ENCODE results near the gene CA9. TPM values are rescaled to one million over a fixed set of nuclear protein-coding genes. Genes with fewer than 3 reads are reported as not detected.

The CA9 gene
- total RNA-seq, 1 experiment from 2014 or later: not detected

DNA sequence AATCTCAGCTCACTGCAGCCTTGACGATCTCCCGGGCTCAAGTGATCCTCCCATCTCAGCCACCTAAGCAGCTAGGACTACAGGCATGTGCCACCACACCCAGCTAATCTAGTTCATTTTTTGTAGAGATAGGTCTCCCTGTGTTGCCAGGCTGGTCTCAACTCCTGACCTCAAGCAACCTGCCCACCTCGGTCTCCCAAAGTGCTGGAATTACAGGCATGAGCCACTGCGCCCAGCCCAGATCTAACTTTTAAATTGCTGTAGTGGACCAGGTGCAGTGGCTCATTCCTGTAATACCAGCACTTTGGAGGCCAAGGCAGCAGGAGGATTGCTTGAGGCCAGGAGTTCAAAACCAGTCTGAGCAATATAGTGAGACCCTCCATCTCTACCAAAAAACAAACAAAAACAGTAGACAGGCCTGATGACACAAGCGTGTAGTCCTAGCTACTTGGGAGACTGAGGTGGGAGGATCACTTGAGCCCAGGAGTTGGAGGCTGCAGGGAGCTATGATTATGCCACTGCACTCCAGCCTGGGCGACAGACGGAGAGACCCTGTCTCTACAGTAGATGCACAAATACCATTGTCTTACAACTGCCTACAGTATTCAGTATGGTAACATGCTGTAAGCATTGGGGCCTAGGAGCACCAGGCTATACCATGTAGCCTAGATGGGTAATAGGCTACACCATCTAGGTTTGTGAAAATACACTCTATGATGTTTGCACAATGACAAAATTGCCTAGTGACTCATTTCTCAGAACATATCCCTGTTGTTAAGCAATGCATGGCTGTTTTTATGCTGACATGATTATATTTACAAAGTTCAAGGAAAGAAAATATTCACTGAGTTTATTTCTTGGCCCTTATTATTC, 21.5 kb upstream of the CA9 start:
- no peak for DNase-seq (ENCODE audit: low spot score)

DNA sequence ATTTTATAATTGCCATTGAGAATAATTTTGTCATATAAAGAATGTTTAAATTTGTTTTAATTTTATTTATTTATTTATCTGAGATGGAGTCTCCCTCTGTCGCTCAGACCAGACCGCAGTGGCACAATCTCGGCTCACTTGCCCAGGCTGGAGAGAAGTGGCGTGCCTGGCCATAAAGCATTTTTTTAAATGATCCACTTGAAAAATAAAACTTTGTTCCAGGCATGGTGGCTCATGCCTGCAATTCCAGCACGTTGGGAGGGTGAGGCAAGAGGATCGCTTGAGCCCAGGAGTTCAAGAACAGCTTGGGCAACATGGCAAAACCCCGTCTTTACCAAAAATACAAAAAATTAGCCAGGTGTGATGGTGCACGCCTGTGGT, 20.9 kb upstream of the CA9 start:
- no peak for DNase-seq (ENCODE audit: low spot score)

DNA sequence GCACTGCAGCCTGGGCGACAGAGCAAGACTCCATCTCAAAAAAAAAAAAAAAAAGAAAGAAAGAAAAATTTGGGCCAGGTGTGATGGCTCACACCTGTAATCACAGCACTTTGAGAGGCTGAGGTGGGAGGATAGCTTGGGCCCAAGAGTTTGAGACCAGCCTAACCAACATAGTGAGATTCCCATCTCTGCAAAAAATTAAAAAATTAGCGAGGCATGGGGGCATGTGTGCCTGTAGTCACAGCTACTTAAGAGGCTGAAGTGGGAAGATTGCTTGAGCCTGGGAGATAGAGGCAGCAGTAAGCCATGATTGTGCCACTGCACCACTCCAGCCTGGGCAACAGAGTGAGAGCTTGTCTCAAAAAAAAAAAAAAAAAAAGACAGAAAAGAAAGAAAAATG, 20.1 kb upstream of the CA9 start:
- DNase-seq (ENCODE audit: low spot score): no peak

GRCh38 chr9:35656348-35656747, 17.4 kb upstream of the CA9 start:
- DNase-seq (ENCODE audit: low spot score): no peak

DNA sequence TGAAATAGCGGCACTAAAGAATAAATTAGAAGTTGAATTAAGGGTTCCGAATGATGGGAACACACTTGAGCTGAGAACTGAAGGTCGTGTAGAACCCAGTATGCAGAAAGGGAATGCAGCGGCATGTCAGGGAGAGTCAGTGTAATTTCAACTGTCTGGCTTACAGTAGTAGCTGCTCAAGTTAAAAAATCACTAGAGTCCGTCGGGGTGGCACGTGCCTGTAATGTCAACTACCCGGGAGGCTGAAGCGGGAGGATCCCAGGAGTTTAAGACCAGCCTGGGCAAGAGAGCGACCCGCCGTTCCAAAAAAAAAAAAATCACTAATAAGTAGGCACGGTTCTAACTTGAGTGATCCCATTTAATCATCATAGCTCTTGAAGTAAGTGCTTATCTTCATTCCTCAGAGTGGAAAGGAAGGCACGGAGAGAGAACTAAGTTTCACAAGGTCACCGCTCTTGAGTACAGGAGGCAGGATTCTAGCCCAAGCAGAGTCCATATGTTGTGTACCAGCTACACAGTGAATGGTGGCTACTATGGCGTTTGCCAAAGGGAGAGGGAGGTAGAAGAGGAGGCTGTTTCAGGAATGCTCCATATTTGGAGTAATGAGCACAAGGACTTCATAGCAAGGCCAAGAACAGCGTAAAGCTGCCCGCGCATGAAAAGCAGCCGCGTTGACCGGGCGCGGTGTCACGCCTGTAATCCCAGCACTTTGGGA, 16.7 kb upstream of the CA9 start:
- DNase-seq (ENCODE audit: low spot score): peak; percentile 45

GRCh38 chr9:35657546-35658136, 16.1 kb upstream of the CA9 start, which contains the start of gene RMRP:
Gene RMRP (minus strand): TSS chr9:35658019.
- DNase-seq (ENCODE audit: low spot score): peak; percentile 96

DNA sequence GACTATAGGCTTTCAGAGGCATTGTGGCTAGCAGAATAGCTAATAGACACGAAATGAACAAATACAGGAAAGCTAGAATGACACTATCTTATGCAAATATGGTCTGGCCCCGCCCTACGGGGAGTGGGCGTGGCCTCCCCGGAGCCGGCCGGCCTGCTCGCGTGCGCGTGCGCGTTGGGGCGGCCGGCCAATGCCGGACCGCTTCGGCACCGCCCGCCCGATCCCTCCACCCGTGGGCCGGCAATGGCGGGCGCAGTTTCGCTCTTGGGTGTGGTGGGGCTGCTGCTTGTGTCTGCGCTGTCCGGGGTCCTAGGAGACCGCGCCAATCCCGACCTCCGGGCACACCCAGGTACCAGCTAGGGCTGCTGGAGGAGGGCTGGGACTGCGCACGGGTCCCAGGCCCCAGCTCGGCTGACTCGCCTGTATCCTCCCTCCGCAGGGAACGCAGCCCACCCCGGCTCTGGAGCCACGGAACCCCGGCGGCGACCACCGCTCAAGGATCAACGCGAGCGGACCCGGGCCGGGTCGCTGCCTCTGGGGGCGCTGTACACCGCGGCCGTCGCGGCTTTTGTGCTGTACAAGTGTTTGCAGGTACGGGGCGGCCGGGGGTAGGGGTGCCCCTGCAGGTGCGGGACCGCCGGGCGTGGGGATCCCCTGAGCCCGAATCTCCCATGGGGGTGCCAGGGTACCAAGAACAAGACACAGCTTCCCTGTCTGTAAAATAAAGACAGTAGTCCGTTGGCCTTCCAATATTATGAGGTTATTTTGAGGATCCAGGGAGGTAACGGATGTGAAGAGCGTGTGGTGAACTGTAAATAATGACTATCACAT, 15.4 kb upstream of the CA9 start, which contains the start of gene CCDC107:
Gene CCDC107 (plus strand): TSS at position 156 of the 831 bp plus-strand sequence. CDS start 88 bp downstream, at position 244.
- peak; percentile 63 for DNase-seq (ENCODE audit: low spot score)

- no peak for DNase-seq (ENCODE audit: low spot score)
Measured at GRCh38 chr9:35658968-35659220, 14.8 kb upstream of the CA9 start.

GRCh38 chr9:35659340-35659739, 14.4 kb upstream of the CA9 start:
- DNase-seq (ENCODE audit: low spot score): peak; percentile 74

DNA sequence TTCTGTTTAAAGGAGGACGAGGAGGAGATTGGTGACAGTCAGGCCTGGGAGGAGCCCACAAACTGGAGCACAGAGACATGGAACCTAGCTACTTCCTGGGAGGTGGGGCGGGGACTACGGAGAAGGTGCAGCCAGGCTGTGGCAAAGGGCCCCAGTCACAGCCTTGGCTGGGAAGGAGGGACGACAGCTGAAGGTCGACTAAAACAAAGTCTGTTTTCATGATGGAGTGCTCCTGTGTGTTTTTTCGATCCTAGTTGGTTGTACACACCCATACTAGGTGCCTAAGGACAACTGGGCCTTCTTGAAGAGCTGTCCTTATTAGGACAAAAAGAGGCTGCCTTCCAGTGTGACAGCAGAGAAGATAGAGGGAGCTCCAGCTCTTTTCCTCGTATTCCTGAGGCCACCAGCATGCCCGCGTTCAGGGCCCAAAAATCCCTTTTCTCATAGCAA, 12.7 kb upstream of the CA9 start:
- peak; percentile 32 for DNase-seq (ENCODE audit: low spot score)

GRCh38 chr9:35661756-35662350, 11.9 kb upstream of the CA9 start:
- DNase-seq (ENCODE audit: low spot score): no peak

DNA sequence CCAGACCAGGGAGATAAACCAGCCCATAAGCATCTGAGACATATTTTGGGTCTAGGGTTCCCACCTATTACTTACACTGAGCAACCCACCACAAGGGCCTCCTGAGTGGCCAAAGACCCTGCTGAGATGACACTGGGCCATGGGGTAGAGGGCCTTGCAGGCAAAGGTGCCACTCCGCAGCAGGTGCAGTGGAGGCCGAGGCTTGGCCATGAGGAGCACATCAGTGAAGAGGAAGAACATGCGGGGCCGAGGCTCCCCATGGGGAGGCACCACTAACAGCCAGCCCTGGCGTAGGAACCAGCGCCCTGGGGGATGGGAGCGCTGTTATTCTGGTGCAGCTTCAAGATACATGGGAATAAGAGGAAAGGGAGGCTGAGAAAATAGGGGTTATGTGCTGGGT, 11.3 kb upstream of the CA9 start:
- no peak for DNase-seq (ENCODE audit: low spot score)

- DNase-seq (ENCODE audit: low spot score): peak; percentile 69
Measured at GRCh38 chr9:35664531-35665470, 8.9 kb upstream of the CA9 start, which contains the start of gene ARHGEF39. Gene ARHGEF39 (minus strand): TSS chr9:35665195. CDS start chr9:35665169, 26 bp downstream.

GRCh38 chr9:35665471-35665818, 8.3 kb upstream of the CA9 start:
- DNase-seq (ENCODE audit: low spot score): no peak

DNA sequence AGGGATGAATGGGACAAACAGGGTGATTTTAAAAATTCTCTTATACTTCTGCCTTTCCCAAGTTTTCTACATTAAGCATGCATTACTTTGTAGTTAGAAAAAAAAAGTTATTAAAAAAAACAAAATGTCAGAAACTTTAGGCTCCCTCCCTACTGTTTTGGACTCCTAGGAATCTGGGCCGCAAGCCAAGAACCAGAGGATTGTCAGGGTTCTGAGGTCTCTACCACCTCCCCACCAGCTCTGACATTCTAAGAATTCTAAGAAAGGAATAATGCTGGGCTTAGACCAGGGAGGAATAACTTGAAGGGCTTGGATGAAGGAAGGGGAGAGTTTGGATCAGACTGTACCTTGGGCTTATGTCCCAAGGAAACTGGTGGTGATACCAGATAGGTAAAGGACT, 7.7 kb upstream of the CA9 start:
- DNase-seq (ENCODE audit: low spot score): no peak

DNA sequence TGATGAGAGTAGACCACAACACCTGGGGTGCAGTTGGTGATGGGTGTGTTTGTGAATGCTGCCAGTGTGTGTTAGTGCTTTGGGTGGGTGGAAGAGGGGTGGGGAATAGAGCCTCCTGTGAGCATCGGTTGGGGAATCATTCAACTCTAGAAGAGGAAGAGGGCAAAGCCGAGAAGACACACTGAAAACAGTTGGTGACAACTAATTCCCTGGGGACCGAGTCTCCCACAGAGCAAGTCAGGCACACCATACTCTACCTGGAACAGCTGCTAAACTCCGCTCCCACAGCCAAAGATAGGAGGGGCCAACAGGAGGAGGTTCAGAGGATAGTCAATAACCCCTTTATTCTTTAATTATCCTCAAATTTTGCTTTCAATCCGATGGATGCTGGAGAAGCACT, 7.2 kb upstream of the CA9 start:
- DNase-seq (ENCODE audit: low spot score): no peak

DNA sequence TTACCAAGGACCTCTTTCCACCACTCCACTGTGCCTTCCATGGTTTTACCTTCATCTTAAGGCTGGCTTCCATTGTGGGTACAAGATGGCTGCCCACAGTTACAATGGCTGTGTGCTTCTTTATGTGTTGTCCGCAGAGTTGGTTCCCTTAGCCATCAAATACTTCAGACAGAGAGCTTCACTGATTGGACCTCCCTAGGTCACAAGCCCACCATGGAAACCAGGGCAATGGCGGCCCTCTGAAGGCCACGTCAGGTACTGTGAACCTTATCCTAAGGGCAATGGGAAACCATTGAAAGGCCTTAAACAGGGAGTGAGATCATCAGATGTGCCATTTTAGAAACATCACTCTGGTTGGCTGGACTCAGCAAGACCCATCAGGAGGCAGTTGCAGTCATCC, 5.8 kb upstream of the CA9 start:
- no peak for DNase-seq (ENCODE audit: low spot score)

DNA sequence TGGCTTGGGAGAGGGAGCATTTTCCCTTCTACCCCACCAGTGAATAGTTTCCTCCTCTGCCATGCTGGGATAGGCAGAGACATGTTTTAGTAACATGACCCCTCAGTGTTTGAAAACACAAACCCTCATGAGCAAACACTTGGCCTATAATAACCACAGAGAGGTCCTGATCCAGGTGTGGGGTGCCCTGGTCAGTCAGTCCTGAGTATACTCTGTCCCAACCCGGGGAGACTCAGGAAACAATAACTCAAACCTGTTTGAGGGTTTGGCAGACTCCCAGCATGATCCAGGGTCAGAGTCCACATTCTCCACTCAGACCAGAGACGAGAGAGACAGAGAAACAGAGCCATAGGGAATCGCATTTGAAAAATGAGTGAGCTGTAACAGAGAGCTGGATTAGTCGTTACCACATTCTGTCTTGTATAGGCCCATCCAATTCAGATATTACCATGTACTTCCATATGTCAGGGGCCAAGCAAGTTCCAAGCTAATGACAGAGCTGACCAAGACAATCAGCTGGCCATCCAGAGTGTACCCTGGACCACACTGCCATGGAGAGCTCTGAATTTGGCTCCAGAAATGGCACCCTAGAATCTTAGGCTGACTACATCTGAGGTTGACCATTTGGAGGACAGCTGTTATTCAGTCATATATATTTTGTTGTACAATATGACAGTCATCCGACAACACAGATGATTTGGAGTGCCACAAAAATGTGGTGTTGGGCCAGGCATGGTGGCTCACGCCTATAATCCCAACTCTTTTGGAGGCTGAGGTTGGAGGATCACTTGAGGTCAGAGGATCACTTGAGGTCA, 4.2 kb upstream of the CA9 start:
- DNase-seq (ENCODE audit: low spot score): peak; percentile 69

DNA sequence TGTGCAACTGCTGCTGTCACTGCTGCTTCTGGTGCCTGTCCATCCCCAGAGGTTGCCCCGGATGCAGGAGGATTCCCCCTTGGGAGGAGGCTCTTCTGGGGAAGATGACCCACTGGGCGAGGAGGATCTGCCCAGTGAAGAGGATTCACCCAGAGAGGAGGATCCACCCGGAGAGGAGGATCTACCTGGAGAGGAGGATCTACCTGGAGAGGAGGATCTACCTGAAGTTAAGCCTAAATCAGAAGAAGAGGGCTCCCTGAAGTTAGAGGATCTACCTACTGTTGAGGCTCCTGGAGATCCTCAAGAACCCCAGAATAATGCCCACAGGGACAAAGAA, 265 bp downstream of the CA9 start:
- no peak for DNase-seq (ENCODE audit: low spot score)

DNA sequence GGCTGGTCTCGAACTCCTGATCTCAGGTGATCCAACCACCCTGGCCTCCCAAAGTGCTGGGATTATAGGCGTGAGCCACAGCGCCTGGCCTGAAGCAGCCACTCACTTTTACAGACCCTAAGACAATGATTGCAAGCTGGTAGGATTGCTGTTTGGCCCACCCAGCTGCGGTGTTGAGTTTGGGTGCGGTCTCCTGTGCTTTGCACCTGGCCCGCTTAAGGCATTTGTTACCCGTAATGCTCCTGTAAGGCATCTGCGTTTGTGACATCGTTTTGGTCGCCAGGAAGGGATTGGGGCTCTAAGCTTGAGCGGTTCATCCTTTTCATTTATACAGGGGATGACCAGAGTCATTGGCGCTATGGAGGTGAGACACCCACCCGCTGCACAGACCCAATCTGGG, 1.5 kb downstream of the CA9 start:
- no peak for DNase-seq (ENCODE audit: low spot score)
